ENCODE measurements around the gene GTF3C2. TPM values are rescaled to one million over a fixed set of nuclear protein-coding genes. Genes with fewer than 3 reads are reported as not detected.

The GTF3C2 gene
- total and polyA plus RNA-seq, 2 of the 4 experiments (the other 2 are of a cell fraction) = 25.5 to 36.9 TPM

DNA sequence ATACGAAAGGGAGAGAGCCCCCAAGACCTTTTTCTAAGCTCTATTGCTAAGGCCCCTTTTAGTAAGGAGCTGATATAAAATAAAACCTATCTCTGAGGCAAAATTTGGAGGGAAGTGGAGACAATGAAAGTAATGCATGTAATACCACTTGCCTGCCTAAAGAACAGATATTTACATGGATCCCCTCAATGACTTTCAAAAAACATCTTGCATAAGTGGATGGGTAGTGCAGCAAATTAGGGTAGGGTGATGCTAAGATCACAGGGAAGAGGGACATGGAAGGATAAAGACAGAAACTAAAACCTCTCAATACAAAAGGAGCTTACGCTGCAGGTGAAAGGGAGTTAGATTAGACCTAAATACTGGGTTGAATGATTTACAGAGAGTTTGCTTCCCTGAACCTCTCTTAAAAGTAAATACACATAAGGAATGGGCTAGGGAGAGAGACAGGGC, 22.8 kb upstream of the GTF3C2 start:
- no peaks in the 10 kb centered on the region for H3K27me3 ChIP-seq (ENCODE audit: control insufficient read depth, insufficient read depth, low read length)
- H3K14ac ChIP-seq (replicated peaks; ENCODE audit: low read depth, low read length) = peak overlapping the region; percentile 56
- H3K27ac ChIP-seq (ENCODE audit: insufficient read depth, low read length) = peak overlapping the region; percentile 75; the same call in 1 of the 2 replicates
- H2BK120ac ChIP-seq (ENCODE audit: low read depth, low read length) = no peak overlapping the region
- H4K8ac ChIP-seq (ENCODE audit: low read depth in 2 of 2, low read length in 2 of 2) = peak overlapping the region in 1 of 2 experiments; percentile 95; a peak in 3 of 4 replicates
- no peak overlapping the region for H4K5ac ChIP-seq (ENCODE audit: low read depth, low read length)
- H3K9me1 ChIP-seq (ENCODE audit: insufficient read depth, low read length) = 0 out of 2 replicates have a peak, but pooled peaks cover 3% of the 10 kb centered on the region
- no TSS peak for BruUV-seq (replicated peaks)
- H3K4me2 ChIP-seq (ENCODE audit: low read depth, low read length) = peak overlapping the region; percentile 94
- peak overlapping the region; percentile 20 for H2AK9ac ChIP-seq (replicated peaks; ENCODE audit: low read depth, low read length, poor library complexity)
- POLR2A ChIA-PET (ENCODE audit: unreplicated experiment) = interaction anchor here (1.9 kb wide), 1 partner anchor 23 kb away, joined by 5 read pairs; the partner anchor contains the start of gene GTF3C2
- peaks cover 17% of the 10 kb centered on the region; the same call in 1 of the 2 replicates for H4K20me1 ChIP-seq (ENCODE audit: insufficient read depth, low read length)
- H3K4me3 ChIP-seq (ENCODE audit: insufficient read depth, low read depth, low read length) = peak overlapping the region; percentile 81; the same call in 1 of the 2 replicates
- peaks cover 17 to 48% of the 10 kb centered on the region in 2 experiments; a peak in 3 of 4 replicates for H3K79me1 ChIP-seq (ENCODE audit: low read depth in 1 of 2, low read length in 2 of 2)
- H2BK5ac ChIP-seq (ENCODE audit: low read depth, low read length, poor library complexity, severe bottlenecking) = peak overlapping the region; percentile 83
- H4K91ac ChIP-seq (ENCODE audit: insufficient read depth, low read depth, low read length) = no peak overlapping the region
- H3K18ac ChIP-seq (ENCODE audit: low read depth, low read length) = no peak overlapping the region
- TF ChIP-seq RCOR1 (IDR thresholded peaks at IDR 0.05; ENCODE audit: insufficient replicate concordance, low read length) (no peak), NFE2L2 (IDR thresholded peaks at IDR 0.05; ENCODE audit: low read depth, low read length) (no peak), POLR2A (IDR thresholded peaks at IDR 0.05; ENCODE audit: low read depth, low read length) (no peak), FOS (IDR thresholded peaks at IDR 0.05; ENCODE audit: low read depth, low read length) (no peak), RFX5 (IDR thresholded peaks at IDR 0.05; ENCODE audit: low read depth, low read length) (no peak), CHD1 (IDR thresholded peaks at IDR 0.05; ENCODE audit: low read depth, low read length) (no peak), SMC3 (IDR thresholded peaks at IDR 0.05; ENCODE audit: low read depth, low read length) (no peak), MXI1 (IDR thresholded peaks at IDR 0.05; ENCODE audit: borderline replicate concordance, low read depth, low read length) (no peak), BHLHE40 (IDR thresholded peaks at IDR 0.05; ENCODE audit: low read depth, low read length) (no peak), CEBPB (IDR thresholded peaks at IDR 0.05; ENCODE audit: low read depth, low read length) (no peak), MAFK (IDR thresholded peaks at IDR 0.05; ENCODE audit: low read depth, low read length) (no peak)
- TF ChIP-seq, protein P1, sequence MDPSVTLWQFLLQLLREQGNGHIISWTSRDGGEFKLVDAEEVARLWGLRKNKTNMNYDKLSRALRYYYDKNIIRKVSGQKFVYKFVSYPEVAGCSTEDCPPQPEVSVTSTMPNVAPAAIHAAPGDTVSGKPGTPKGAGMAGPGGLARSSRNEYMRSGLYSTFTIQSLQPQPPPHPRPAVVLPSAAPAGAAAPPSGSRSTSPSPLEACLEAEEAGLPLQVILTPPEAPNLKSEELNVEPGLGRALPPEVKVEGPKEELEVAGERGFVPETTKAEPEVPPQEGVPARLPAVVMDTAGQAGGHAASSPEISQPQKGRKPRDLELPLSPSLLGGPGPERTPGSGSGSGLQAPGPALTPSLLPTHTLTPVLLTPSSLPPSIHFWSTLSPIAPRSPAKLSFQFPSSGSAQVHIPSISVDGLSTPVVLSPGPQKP (IDR thresholded peaks at IDR 0.05; ENCODE audit: borderline replicate concordance, low read depth, low read length) = no peak
- TF ChIP-seq, protein P2, sequence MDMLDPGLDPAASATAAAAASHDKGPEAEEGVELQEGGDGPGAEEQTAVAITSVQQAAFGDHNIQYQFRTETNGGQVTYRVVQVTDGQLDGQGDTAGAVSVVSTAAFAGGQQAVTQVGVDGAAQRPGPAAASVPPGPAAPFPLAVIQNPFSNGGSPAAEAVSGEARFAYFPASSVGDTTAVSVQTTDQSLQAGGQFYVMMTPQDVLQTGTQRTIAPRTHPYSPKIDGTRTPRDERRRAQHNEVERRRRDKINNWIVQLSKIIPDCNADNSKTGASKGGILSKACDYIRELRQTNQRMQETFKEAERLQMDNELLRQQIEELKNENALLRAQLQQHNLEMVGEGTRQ (IDR thresholded peaks at IDR 0.05; ENCODE audit: low read depth, low read length) = no peak
- ATAC-seq (ENCODE audit: low read depth) (no peak), DNase-seq (no peak)
- dilution Hi-C loops (cut with HindIII; ENCODE audit: low sequenced_read_pairs, unreplicated experiment) = no loop called here
- intact Hi-C loops (cut with micrococcal nuclease) = no loop called here
- H3K9ac ChIP-seq (ENCODE audit: low read depth, low read length) = peak overlapping the region; percentile 87
- no peak overlapping the region for H2BK15ac ChIP-seq (ENCODE audit: low read depth, low read length)
- peaks cover 6% of the 10 kb centered on the region for H3K4me1 ChIP-seq (ENCODE audit: control insufficient read depth, insufficient read depth, low read length)
- H3K23ac ChIP-seq (ENCODE audit: low read depth, low read length) = peak overlapping the region; percentile 64; the same call in 1 of the 2 replicates
- peak overlapping the region; percentile 93; the same call in 1 of the 2 replicates for H3K4ac ChIP-seq (ENCODE audit: low read depth, low read length)
- H3K36me3 ChIP-seq (ENCODE audit: control insufficient read depth, insufficient read depth, low read length) = peaks cover 65% of the 10 kb centered on the region
- H2BK20ac ChIP-seq (ENCODE audit: low read depth, low read length) = no peak overlapping the region
- CTCF ChIA-PET = no interaction called here
- no peak overlapping the region for H2AFZ ChIP-seq (replicated peaks; ENCODE audit: low read length, poor library complexity)
- H2AK5ac ChIP-seq (ENCODE audit: low read depth, low read length) = no peak overlapping the region
- H3K56ac ChIP-seq (ENCODE audit: extremely low read depth, insufficient read depth, low read length) = no peak overlapping the region
- H3K9me3 ChIP-seq (ENCODE audit: control insufficient read depth, insufficient read depth, low read length) = no peaks in the 10 kb centered on the region
- in situ Hi-C loops (cut with MboI; ENCODE audit: low sequenced_read_pairs) = no loop called here
- WGBS, 2 experiments (ENCODE audit: extremely low coverage in 2 of 2, insufficient read length in 1 of 2) = no CpG with 5 or more reads among the region's 2 CpGs

Measured in IMR-90 (cell line).